ENCODE results near the gene ADK. TPM values are rescaled to one million over a fixed set of nuclear protein-coding genes. Genes with fewer than 3 reads are reported as not detected.
"Not testable (repeated sequence)": the region's sequence is repeated elsewhere in the genome, so short reads cannot be mapped to it uniquely, and the experiment has no call there.

The ADK gene
- total RNA-seq, 1 donor from 2014 or later, result 41.9 TPM

DNA sequence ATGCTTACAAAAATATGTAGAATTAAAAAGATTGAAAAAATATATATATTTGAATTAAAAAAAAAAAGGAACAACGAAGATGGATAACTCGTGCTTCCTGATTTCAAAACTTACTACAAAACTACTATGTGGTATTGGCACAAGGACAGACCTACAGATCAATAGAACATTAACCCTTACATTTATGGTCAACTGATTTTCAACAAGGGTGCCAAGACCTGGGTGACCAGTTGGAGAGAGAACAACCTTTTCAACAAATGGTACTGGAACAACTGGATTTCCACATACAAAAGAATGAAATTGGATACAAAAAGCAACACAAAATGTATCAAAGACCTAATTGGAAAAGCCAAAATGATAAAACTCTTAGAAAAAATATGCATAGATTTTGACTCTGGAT lies 10.5 kb upstream of the ADK start:
- intact Hi-C loops (cut with micrococcal nuclease), result no loop called here

- intact Hi-C loops (cut with micrococcal nuclease), result no loop called here
Observed at GRCh38 chr10:74145133-74145532, 5.9 kb upstream of the ADK start.

- intact Hi-C loops (cut with micrococcal nuclease), result not testable (repeated sequence)
Observed at GRCh38 chr10:74146980-74147379, 4.0 kb upstream of the ADK start.

- intact Hi-C loops (cut with micrococcal nuclease), result loop anchor here (2.0 to 5.0 kb wide), 6 partner anchors 42 to 960 kb away; partner anchors contain the start of genes SAMD8 and VCL
Observed at GRCh38 chr10:74150204-74150989, 624 bp upstream of the ADK start, which contains the start of gene AP3M1. Gene AP3M1 (minus strand): TSS chr10:74150828. CDS start chr10:74138379, 12,449 bp downstream.

- intact Hi-C loops (cut with micrococcal nuclease), result loop anchor here (1.0 to 5.0 kb wide), 10 partner anchors 24 to 1083 kb away; partner anchors contain the start of genes COMTD1, KAT6B, SAMD8 and VCL
Observed at GRCh38 chr10:74151879-74152722, 1.1 kb downstream of the ADK start.

- intact Hi-C loops (cut with micrococcal nuclease), result loop anchor here (5.0 kb wide), 2 partner anchors 39 to 156 kb away; partner anchors contain the start of gene VCL
Observed at GRCh38 chr10:74153123-74153522, 2.1 kb downstream of the ADK start.

DNA sequence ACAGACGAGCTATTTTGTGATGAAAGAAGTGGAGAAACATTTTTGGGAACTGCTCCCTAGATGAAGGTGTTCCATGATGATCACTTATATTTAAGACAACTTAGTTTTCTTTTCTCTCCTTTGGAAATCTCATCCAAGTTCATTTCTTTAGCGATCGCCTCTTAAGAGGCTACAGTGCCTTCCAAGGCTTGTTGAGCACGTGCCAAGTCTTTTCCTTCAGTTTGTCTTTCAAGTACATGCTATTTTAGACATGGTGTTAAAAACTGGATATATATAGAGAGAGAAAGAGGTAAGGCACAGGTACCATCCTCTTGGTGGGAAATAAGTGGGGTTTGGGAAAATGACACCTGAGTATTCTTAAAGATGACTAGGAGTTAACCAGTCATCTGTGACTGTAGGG lies 2.7 kb downstream of the ADK start:
- intact Hi-C loops (cut with micrococcal nuclease), result loop anchor here (5.0 kb wide), 2 partner anchors 39 to 156 kb away; partner anchors contain the start of gene VCL

DNA sequence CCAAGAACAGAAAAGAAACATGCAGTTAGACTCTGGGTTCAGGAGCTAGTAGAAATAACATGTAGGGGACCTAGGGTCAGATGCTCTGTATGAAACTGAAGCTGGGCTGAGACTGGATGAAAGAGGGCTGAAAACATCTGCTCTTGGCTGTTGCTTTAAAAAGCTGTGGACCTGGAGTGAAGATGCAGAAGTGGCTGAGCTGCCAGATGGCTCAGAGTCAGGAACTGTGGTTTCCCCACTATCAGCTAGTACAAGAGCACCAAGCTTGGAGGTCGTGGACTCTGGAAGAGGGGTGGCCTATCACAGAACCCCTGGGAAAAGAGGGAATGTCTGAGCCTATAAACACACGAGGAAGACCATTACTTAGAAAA lies 5.9 kb downstream of the ADK start:
- intact Hi-C loops (cut with micrococcal nuclease), result no loop called here

- intact Hi-C loops (cut with micrococcal nuclease), result no loop called here
Observed at GRCh38 chr10:74160013-74160412, 9.0 kb downstream of the ADK start.

DNA sequence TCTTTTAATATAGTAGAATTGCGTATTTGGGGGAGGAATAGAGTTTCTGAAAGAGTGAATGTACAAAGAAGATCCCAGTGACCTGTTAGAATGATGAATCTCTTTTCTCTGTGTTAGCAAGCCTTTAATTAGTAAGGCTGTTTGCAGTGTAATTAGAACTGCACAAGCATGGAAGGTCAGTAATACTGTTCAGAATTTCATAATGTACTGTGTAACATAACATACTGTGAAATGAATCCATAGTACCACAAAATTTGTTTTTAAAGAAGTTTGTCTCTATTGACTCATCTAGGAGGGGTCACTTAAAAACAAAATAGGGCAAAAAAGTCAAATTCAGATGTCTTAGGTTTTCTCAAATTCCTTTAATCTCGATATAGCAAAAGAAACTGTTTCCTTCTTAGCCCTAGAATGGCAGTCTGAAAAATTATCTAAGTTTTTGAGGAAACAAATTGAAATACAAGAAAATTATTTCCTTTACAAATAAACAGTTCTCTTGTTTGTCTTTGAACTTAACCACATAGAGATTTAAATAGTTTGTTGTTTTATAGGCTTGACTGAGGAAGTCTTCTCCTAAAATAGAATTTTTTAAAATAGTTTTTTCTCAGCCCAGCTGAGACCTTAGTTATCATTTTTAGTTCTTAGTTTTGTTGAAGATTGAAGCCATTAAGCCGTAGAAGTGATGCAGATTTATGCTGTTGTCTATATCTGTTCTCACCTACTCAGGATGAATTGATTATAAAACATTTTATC lies 12.5 kb downstream of the ADK start:
- intact Hi-C loops (cut with micrococcal nuclease), result no loop called here

- intact Hi-C loops (cut with micrococcal nuclease), result no loop called here
Observed at GRCh38 chr10:74164716-74165529, 13.9 kb downstream of the ADK start.

DNA sequence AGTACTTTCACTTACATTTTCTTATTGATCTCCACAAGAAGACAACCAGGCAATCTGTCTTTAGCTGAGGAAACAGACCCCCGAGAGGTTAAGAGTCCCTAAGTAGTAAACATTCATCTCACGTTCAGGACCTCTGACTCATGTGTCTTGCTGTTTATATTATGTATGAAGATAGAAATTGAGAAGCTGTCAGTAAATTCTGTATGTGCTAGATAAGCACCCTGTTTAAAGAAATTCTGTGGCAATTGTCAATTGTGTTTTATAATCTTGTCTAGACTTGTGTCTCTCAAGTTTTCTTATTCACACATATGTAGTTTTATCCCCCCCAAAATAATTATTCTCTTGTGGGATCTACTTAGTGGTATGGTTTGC lies 14.5 kb downstream of the ADK start:
- intact Hi-C loops (cut with micrococcal nuclease), result no loop called here

- intact Hi-C loops (cut with micrococcal nuclease), result no loop called here
Observed at GRCh38 chr10:74167443-74167842, 16.4 kb downstream of the ADK start.

GRCh38 chr10:74171625-74172024 lies 20.6 kb downstream of the ADK start:
- intact Hi-C loops (cut with micrococcal nuclease), result no loop called here

DNA sequence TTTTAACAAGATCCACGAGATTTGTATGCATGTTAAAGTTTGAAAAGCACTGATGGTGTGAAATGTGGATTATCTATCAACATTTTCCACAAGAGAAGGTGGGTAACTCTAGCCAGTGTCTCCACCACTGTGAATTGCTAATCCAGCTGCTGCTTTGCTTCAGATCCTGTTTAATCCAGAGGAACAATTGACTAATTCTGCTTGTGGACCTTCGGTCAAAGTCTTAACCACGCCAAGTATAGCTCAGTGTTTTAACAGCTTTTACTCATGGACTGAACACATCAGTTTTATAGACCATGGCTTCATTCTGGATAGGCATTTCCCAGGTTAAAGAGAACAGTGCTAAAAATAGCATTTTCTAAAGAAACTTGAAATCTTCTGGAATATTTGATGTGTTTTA lies 23.5 kb downstream of the ADK start:
- intact Hi-C loops (cut with micrococcal nuclease), result no loop called here

GRCh38 chr10:74175510-74176379 lies 24.7 kb downstream of the ADK start:
- intact Hi-C loops (cut with micrococcal nuclease), result loop anchor here (1.0 to 5.0 kb wide), 6 partner anchors 24 to 1059 kb away; partner anchors contain the start of genes ADK, KAT6B and VDAC2

DNA sequence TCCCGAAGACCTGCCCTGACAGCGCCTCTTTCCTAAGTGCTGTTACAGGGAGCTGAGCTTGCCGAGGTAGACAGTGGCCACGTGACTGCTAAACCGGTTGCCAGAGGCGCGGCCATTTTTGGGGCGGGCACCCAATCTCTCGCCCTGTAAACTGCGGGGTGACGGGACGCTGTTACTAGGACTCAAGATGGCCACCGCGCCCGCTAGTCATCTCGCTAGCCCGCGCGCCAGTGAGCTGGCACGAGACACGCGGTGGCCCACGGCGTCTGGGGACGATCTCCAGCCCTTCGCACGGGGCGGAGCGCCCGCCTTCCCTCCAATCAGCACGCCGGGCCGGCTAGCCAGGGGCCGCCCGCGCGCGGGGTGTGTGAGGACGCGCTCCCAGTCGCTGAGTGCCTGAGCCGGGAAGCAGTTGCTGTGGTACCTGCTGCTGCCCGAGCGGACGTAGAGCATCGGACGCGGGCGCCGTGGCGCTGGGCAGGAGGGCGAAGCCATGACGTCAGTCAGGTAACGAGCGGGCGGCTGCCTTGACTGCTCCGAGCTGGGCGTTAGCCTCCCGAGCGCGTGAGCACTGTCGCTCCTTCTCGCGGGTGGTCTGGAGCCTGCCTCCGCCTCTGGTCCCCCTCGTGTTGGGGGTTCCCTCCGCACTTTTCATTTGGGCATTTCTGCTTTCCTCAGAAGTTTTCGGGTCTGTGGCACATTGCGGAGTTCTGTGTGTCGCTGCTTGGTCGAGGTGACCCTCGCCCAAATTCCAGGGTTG lies 25.5 kb downstream of the ADK start:
- intact Hi-C loops (cut with micrococcal nuclease), result loop anchor here (1.0 to 5.0 kb wide), 6 partner anchors 25 to 1058 kb away; partner anchors contain the start of genes ADK, KAT6B and VDAC2

DNA sequence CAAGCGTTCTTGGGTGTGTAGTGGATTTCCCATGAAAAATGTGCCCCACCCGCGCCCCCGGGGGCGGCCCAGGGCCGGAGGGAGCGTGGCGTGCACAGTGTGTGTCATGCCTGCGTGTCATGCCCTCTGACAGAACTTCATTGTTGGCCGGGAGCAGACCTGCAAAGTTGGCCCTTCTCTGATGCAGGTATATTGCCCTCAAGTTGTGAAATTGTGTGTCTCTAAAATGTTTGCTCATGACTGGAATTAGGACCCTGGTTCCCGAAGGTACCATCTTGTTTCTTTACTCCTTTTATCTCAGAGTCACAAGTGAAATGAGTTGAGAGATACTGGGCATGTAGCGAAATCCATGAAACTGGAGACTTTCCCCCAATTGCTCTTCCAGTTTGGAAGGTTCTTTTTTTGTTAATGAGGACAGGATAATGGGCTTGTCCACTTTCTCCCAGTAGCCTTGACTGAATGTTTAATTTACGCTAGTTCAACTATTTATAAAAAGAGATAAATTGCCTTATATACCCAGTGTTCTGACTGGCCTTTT lies 26.2 kb downstream of the ADK start:
- intact Hi-C loops (cut with micrococcal nuclease), result loop anchor here (5.0 kb wide), 1 partner anchor 410 kb away; no protein-coding TSS in a partner anchor
